ENCODE data around the gene MARCHF2. TPM values are rescaled to one million over a fixed set of nuclear protein-coding genes. Genes with fewer than 3 reads are reported as not detected.

Gene MARCHF2
- total RNA-seq, 1 donor from 2014 or later, result 16.9 TPM

DNA sequence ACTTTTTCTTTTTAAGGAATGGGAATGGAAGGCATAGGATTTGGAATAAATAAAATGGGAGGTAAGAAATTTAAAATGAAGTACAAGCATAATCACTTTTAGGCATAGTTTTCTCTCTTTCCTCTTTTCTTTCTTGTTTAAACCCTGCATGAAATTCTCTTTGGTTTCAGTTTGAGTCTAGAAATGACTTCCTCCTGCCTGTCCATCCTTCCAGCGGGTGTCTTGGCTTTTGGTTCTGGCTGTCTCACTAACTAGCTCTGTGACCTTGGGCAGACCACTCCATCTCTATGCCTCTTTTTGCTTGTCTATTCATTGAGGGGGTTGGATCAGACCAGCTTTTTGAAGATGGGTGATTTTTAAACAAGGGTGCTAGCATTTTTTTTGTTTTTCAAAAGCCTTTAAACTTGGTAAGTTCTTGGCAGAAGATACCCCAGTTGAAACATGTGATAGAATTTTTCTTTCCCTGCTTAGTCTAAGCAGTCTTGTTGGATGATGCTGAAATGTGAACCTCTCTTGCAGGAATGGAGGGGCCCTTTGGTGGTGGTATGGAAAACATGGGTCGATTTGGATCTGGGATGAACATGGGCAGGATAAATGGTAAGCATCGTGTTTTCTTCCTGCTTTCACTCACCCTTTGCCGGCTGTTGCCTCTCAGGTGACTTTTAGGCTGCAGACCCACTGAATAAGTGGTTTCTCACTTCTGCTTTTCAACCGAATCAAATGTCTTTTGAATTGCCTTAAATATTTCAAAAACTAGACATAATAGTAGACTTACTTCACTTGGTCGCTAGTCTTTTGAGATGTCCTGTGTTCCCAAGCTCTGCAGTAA is 60.8 kb downstream of the MARCHF2 start:
- intact Hi-C loops (cut with micrococcal nuclease), result no loop called here

DNA sequence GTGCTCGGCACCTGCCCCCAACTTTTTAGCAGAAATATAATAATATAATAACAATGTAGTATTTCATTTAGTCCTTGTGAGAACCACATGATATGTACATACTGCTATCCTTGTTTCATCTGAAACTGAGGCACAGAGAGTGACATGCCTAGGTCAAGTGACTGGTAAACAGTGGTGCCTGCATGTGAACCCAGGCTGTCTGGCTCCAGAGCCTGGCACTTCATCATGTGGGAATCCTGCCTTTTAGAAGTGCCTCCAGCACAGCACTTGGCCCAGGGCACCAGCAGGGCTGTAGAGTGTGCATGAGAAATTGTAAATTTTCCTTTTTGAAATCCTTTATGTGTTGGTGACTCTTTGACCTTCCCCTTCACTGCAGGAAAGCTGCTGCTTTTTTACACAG is 61.9 kb downstream of the MARCHF2 start:
- intact Hi-C loops (cut with micrococcal nuclease), result no loop called here

DNA sequence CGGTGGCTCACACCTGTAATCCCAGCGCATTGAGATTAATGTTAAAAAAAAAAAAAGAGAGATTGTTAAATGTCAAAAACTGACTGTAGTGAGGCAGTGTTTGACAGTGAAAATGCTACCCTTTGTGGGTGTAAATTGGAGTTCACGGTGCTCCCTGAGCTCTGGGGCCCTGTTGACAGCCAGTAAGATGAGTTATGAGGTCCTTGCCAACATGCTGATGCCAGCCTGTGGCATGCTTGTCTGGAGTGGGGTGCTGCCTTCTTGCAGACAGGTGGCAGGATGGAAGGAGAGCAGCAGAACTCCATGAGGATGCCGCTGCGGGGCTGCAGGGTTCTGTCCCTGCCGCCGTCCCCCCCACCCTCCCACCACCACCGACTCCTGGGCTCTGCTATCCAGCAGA is 63.4 kb downstream of the MARCHF2 start:
- intact Hi-C loops (cut with micrococcal nuclease), result no loop called here

DNA sequence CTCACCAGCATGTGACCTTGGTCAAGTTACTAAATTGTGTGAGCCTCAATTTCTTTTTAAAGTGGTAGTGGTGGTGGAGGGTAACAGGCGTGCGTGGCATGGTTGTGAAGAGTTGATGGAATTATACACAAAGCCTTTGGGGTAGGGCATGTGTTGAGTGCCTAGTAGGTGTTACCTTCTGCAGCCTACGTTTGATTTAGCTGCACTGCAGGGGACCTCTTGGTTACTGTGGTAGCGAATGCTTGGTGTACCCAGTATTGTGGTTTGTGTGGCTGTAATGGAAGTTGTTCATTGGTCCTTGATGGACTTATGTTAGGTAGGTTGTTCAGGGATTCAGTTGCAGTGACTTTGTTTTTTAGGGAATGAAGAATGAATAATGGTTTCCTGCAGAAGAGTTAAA is 64.8 kb downstream of the MARCHF2 start:
- intact Hi-C loops (cut with micrococcal nuclease), result no loop called here

DNA sequence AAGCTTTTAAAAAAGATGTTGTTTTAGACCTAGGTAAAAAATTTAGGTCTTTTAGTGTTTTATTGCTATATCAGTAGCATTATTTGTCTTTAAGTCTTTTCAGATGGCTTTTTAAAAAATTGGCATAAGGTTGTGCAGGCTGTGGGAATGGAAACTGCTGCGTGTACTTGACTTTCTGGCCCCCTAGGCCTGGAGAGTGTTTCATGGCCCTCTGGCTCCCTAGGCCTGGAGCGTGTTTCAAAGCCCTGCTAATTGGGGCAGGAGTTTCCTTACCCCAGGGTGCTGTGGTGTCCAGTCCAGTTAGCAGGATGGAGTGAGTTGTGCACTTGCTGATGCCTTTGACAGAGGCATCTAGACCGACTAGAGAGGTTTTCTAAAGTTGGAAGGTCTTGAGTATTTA is 65.5 kb downstream of the MARCHF2 start:
- intact Hi-C loops (cut with micrococcal nuclease), result no loop called here

DNA sequence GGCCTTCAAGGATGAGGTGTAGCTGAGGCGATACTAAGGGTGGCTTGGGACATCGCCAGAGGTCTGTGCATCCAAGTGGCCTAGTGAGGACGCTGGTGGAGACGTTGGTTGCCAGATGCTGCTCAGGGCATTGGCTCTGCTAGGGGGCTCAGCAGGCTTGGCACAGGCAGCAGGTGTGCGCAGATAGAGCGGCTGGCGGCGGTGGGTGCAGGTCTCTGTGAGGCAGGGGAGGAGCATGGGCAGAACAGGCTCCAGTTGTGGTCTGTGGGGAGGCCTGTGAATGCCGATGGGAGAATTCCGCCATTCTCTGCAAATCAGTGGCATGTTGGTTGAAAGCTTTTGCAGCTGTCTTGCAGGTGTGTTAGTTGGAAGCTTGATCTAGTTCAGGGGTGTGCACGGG is 68.1 kb downstream of the MARCHF2 start:
- intact Hi-C loops (cut with micrococcal nuclease), result no loop called here

DNA sequence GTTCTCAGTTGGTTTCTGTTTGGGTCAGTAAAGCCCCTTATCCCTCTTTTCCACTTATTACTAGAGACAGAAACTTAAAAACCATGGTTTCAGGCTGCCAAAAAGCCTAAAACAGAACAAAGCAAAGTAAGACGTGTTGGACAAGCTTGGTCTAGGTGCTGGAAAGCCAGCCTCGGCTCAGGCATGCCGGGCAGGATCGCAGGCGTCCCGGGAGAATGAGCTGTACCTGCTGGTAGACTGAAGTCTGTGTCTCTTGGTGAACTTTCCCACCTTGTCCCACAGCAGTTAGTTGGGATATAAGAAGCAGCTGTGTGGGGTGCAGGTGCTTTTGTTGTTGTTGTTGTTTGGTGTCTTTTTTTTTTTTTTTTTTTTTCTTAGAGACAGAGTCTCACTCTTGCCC is 68.5 kb downstream of the MARCHF2 start:
- intact Hi-C loops (cut with micrococcal nuclease), result no loop called here

DNA sequence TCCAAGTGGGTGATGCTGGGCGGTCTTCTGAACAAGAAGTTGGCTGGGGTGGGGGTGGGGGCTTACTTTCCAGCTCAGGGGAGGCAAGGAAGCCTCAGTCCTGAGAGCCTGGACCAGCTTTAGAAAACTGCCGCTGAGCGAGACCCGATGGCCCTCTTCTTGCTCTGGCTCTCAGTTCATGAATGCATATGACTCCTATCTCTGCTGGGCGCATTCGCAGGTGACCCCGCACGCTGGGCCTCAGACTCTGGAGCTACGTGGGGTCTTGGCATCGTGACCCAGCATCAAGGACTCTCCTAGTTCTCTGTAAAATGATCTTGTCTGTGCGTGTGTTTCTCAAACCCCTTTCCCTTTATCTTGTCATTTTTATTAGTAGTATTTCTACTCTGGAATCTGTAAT is 69.6 kb downstream of the MARCHF2 start:
- intact Hi-C loops (cut with micrococcal nuclease), result no loop called here

DNA sequence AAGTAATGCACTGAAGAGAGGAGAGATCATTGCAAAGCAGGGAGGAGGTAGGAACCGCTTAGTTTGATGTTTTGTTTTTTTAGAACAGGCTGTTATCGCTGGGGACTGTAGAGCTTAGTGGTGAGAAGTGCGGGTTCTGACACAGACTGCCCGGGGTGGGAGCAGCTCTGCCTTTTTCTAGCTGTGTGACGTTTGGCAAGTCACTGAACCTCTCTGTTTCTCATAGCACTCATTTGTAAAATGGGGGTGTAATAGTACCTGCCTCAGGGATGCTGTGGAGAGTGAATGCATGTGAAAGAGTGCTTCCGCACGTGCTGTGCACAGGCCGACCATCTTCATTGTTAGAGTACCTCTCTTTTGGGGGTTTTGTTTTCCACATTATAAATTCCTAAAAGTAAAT is 70.1 kb downstream of the MARCHF2 start:
- intact Hi-C loops (cut with micrococcal nuclease), result no loop called here

DNA sequence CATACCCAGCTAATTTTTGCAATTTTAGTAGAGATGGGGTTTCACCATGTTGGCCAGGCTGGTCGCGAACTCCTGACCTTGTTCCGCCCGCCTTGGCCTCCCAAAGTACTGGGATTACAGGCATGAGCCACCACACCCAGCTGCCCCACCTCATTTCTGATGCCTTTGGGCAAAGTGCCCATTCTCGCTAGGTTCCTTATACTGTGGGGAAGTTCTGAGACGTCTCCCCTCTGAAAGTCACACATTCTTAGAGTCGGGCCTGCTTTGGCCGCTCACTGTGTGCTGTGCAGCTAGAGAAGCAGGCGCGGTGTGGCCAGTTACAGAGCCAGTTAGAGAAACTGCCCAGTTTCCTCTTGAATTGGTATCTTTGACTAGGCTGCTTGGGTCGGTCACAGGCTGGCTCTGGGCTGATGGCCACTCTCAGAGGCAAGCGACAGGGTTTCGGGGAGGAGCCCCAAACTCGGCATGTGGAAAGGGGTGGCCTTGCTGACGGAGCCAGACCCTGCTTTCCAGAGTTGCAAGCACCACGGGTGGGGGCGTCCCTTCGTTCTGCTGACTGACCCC is 71.3 kb downstream of the MARCHF2 start:
- intact Hi-C loops (cut with micrococcal nuclease), result no loop called here

DNA sequence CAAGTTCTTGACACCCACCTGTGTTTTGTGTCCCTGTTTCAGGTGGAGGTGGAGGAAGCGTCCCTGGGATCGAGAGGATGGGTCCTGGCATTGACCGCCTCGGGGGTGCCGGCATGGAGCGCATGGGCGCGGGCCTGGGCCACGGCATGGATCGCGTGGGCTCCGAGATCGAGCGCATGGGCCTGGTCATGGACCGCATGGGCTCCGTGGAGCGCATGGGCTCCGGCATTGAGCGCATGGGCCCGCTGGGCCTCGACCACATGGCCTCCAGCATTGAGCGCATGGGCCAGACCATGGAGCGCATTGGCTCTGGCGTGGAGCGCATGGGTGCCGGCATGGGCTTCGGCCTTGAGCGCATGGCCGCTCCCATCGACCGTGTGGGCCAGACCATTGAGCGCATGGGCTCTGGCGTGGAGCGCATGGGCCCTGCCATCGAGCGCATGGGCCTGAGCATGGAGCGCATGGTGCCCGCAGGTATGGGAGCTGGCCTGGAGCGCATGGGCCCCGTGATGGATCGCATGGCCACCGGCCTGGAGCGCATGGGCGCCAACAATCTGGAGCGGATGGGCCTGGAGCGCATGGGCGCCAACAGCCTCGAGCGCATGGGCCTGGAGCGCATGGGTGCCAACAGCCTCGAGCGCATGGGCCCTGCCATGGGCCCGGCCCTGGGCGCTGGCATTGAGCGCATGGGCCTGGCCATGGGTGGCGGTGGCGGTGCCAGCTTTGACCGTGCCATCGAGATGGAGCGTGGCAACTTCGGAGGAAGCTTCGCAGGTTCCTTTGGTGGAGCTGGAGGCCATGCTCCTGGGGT is 72.7 kb downstream of the MARCHF2 start:
- intact Hi-C loops (cut with micrococcal nuclease), result no loop called here

DNA sequence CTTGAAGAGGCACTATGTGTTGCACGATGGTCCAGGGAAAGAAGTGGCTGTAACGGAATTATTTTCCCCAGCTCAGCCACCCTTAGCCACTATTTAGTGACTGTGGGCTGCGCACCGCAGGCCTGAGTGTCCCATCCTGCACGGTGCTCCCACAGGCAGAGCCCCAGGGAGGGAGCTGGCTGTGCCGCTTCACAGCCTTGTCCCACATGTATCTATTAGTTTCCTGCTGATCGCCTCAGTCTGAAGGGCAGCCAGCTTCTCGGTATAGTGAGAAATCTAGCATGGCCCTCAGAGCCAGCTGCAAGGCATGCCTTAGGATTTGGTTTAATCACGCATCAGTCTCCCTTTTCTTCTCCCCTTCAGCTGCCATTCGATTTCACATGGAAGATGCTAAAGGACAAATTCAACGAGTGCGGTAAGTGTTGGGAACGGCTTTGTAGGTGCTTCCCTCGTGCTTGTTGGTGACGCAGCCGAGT is 73.6 kb downstream of the MARCHF2 start:
- intact Hi-C loops (cut with micrococcal nuclease), result loop anchor here (1.0 kb wide), 1 partner anchor 31 kb away; no protein-coding TSS in a partner anchor

DNA sequence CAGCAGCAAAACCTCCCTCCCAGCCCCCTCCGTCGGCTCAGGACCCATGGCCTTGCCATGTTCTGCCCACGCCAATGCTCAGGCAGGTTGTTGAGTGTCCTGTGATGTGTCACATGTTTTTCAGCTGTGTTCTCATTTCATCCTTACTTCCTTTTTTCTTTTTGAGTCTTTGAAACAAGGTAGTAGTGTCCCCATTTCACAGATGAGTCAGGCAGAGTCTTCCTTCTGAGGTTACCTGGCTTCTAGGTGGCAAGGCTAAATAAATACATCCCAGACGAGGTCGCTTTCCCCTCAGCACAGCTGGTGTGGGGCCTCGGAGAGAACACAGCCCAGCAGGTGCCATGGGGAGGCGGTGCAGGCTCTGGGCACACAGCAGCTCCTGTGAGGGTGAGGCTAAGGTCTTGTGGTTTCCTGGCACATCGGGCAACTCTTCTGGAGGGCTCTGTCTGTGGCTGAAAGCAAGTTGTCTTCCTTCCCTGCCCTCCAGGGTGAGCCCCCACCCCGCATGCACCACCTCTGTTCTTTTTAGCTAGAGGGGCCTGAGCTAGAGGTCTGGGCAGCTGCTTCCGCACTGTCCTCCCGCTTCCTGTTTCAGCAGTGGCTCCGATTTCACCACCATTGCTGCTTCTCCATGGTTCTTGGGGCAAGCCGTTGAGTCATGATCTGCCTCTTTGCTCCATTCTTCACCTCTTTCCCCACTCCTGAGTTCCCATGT is 74.2 kb downstream of the MARCHF2 start:
- intact Hi-C loops (cut with micrococcal nuclease), result loop anchor here (1.0 kb wide), 1 partner anchor 30 kb away; no protein-coding TSS in a partner anchor

DNA sequence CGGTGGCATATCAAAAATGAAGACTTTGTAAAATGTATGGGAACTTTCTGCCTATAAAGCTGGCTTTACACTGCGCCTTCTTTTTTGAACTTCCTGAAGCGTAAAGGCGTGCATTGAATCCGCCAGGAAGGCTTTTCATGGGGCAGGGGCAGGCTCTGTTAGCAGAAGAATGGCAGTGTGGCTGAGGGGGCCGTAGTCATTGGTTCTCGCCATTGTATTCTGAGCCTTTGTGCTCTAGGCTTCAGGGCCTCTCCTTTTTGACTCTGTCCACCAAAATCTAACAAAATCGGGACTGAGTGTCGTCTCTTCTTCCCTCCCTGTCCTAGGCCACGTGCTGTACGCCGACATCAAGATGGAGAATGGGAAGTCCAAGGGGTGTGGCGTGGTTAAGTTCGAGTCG is 75.3 kb downstream of the MARCHF2 start:
- intact Hi-C loops (cut with micrococcal nuclease), result no loop called here

Other genes with a start within 250 kb of the MARCHF2 start
- 18.6 and 22.2 TPM in 2 replicates for gene CERS4, start 203.9 kb upstream of the MARCHF2 start, total RNA-seq
- 60.5 and 65.1 TPM in 2 replicates for gene CD320, start 104.9 kb upstream of the MARCHF2 start, total RNA-seq
- 46.4 and 49.6 TPM in 2 replicates for gene NDUFA7, start 91.9 kb upstream of the MARCHF2 start, total RNA-seq
- gene RPS28, start 91.8 kb upstream of the MARCHF2 start, total RNA-seq, result 2,029 and 2,116 TPM in 2 replicates
- 1.5 and 2.2 TPM in 2 replicates for gene KANK3, start 70.0 kb upstream of the MARCHF2 start, total RNA-seq
- gene ANGPTL4, start 49.1 kb upstream of the MARCHF2 start, total RNA-seq, result 0.30 and 0.36 TPM in 2 replicates
- gene RAB11B, start 22.9 kb upstream of the MARCHF2 start, total RNA-seq, result 98.3 and 99.9 TPM in 2 replicates
- gene HNRNPM, start 31.7 kb downstream of the MARCHF2 start, total RNA-seq, result 323 and 328 TPM in 2 replicates
- 1.4 and 2.5 TPM in 2 replicates for gene PRAM1, start 89.3 kb downstream of the MARCHF2 start, total RNA-seq
- 32.7 and 38.4 TPM in 2 replicates for gene ZNF414, start 100.9 kb downstream of the MARCHF2 start, total RNA-seq
- gene MYO1F, start 164.1 kb downstream of the MARCHF2 start, total RNA-seq, result 385 and 386 TPM in 2 replicates
- gene ADAMTS10, start 197.4 kb downstream of the MARCHF2 start, total RNA-seq, result 6.4 and 8.4 TPM in 2 replicates
- gene NFILZ, start 217.3 kb downstream of the MARCHF2 start, total RNA-seq, result not detected in 2 replicates

All from T-helper 2 cell treated with Interferon-gamma antibody and Interleukin-4, amounts not matched to agents 100 ng/mL and 5 ng/mL, for 36 hours (primary cell).